ENCODE data around the gene ALG6. TPM values are rescaled to one million over a fixed set of nuclear protein-coding genes. Genes with fewer than 3 reads are reported as not detected.

ALG6 gene
- total RNA-seq, 1 experiment from 2014 or later, result 21.4 TPM

GRCh38 chr1:63343922-63344321 lies 23.5 kb upstream of the ALG6 start:
- Histone ChIP-seq H4K8ac (replicated peaks; ENCODE audit: insufficient read length, low read depth, low read length) (no peak overlapping the region), H2BK15ac (ENCODE audit: low read depth, low read length) (no peak overlapping the region), H2AK5ac (ENCODE audit: insufficient read length, low read length) (no peak overlapping the region), H3K14ac (ENCODE audit: insufficient read depth, low read length) (no peak overlapping the region), H4K5ac (ENCODE audit: insufficient read length, low read depth, low read length) (no peak overlapping the region), H3K79me2 (ENCODE audit: insufficient read depth, low read length) (no peaks in the 10 kb centered on the region), H4K20me1 (ENCODE audit: control insufficient read depth, insufficient read depth, insufficient read length) (no peaks in the 10 kb centered on the region), H2BK12ac (ENCODE audit: insufficient read length, low read depth, low read length) (no peak overlapping the region), H3K27ac (ENCODE audit: insufficient read length, low read depth, low read length) (no peak overlapping the region), H4K91ac (ENCODE audit: insufficient read length, low read depth, low read length) (no peak overlapping the region), H3K79me1 (ENCODE audit: insufficient read depth, low read depth, low read length, poor library complexity, severe bottlenecking) (no peaks in the 10 kb centered on the region), H3K27me3 (ENCODE audit: insufficient read depth, low read length) (no peaks in the 10 kb centered on the region), H3K4me1 (ENCODE audit: insufficient read depth, low read length) (peaks cover 4% of the 10 kb centered on the region; the same call in 1 of the 2 replicates), H3T11ph (ENCODE audit: low read length) (no peak overlapping the region), H2AFZ (ENCODE audit: low read length) (no peak overlapping the region), H3K56ac (ENCODE audit: insufficient read length, low read depth, low read length) (no peak overlapping the region), H3K4me2 (ENCODE audit: insufficient read depth, insufficient read length, low read length) (no peak overlapping the region), H3K23me2 (ENCODE audit: insufficient read length, low read depth, low read length, poor library complexity, severe bottlenecking) (no peaks in the 10 kb centered on the region), H3K9ac (ENCODE audit: extremely low read depth, insufficient read length, low read length) (no peak overlapping the region), H2BK120ac (ENCODE audit: low read depth, low read length, poor library complexity, severe bottlenecking) (no peak overlapping the region), H3K23ac (ENCODE audit: insufficient read length, low read depth, low read length) (no peak overlapping the region), H2BK5ac (ENCODE audit: insufficient read length, low read length) (no peak overlapping the region), H3K9me3 (ENCODE audit: control insufficient read depth, low read depth, low read length) (no peaks in the 10 kb centered on the region), H3K18ac (ENCODE audit: insufficient read length, low read depth, low read length) (no peak overlapping the region), H3K4ac (ENCODE audit: low read depth, low read length) (no peak overlapping the region), H2BK20ac (ENCODE audit: low read depth, low read length, poor library complexity, severe bottlenecking) (no peak overlapping the region)
- DNase-seq, result peak; percentile 42
- Mint-ChIP-seq H3K4me1 (peaks cover 13 to 19% of the 10 kb centered on the region in 2 experiments), H3K9me3 (no peaks in the 10 kb centered on the region; a peak in 1 of 5 replicates), H3K27ac (no peak overlapping the region), H3K4me3 (no peak overlapping the region), H3K27me3 (ENCODE audit: low read depth) (no peaks in the 10 kb centered on the region), H3K36me3 (ENCODE audit: insufficient read depth in 1 of 3, low read depth in 3 of 3) (no peaks in the 10 kb centered on the region)
- no CpG with 5 or more reads among the region's 1 CpG for WGBS (ENCODE audit: extremely low coverage, insufficient read length, low lambda C conversion rate)
- no peak for TF ChIP-seq CTCF (conservative IDR thresholded peaks at IDR 0.05)

Measured in H9 (cell line).